Effector memory CD8-positive, alpha-beta T cell (primary cell): Measurements from ENCODE around the gene H6PD.
A peak's percentile ranks its signal among the peaks of the same experiment; 100 is the strongest.

Experiments
- ATAC-seq: fragments of 150-1000 bp; cut with Tn5 transposase; replicated peaks from 2 replicates; pipeline ENCODE4 v1.10.0; 2021; ENCODE audit warnings: mild to moderate bottlenecking, moderate library complexity
- DNase-seq, 3 experiments: peaks; one replicate each; pipeline ENCODE4 v3.0.0; 2021
- H3K27ac Mint-ChIP-seq, 2 donors: one replicate each; pipeline ENCODE4 v1.8.0; 2022; ENCODE audit warnings: mild to moderate bottlenecking in 2 of 2, mixed read lengths in 2 of 2, moderate library complexity in 2 of 2
- H3K27me3 Mint-ChIP-seq, 2 donors: one replicate each; pipeline ENCODE4 v1.8.0; 2022; ENCODE audit warnings: mixed read lengths in 2 of 2
- H3K36me3 Mint-ChIP-seq: one replicate; pipeline ENCODE4 v1.8.0; 2022; ENCODE audit warnings: mild to moderate bottlenecking, moderate library complexity, mixed read lengths; ENCODE audit not compliant: insufficient read depth
- H3K4me1 Mint-ChIP-seq, 2 donors: one replicate each; pipeline ENCODE4 v1.8.0; 2022; ENCODE audit warnings: low read depth in 2 of 2, mixed read lengths in 2 of 2
- H3K4me3 Mint-ChIP-seq, 2 donors: one replicate each; pipeline ENCODE4 v1.8.0; 2022; ENCODE audit warnings: mild to moderate bottlenecking in 2 of 2, mixed read lengths in 2 of 2, moderate library complexity in 2 of 2
- H3K9me3 Mint-ChIP-seq, 2 donors: one replicate each; pipeline ENCODE4 v1.8.0; 2022; ENCODE audit warnings: mixed read lengths in 2 of 2

Gene H6PD

DNA sequence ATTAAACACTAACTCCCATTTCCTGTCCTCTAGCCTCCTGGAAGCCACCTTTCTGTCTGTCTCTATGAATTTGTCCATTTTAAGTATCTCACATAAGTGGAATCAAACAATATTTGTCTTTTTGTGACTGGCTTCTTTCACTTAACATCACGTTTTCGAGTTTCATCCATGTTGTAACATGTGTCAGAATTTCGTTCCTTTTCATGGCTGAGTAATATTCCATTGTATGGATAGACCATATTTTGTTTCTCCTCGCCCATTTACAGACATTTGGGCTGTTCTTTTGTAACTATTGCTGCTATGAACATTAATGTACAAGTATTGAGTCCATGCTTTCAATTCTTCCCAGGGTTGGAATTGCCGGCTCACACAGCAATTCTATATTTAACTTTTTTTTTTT lies 15.7 kb upstream of the H6PD start:
- no peak for ATAC-seq
- Mint-ChIP-seq H3K9me3 (no peaks in the 10 kb centered on the region), H3K4me1 (no peaks in the 10 kb centered on the region), H3K36me3 (no peaks in the 10 kb centered on the region), H3K27ac (no peak overlapping the region), H3K27me3 (no peaks in the 10 kb centered on the region), H3K4me3 (no peak overlapping the region)
- DNase-seq = no peak

DNA sequence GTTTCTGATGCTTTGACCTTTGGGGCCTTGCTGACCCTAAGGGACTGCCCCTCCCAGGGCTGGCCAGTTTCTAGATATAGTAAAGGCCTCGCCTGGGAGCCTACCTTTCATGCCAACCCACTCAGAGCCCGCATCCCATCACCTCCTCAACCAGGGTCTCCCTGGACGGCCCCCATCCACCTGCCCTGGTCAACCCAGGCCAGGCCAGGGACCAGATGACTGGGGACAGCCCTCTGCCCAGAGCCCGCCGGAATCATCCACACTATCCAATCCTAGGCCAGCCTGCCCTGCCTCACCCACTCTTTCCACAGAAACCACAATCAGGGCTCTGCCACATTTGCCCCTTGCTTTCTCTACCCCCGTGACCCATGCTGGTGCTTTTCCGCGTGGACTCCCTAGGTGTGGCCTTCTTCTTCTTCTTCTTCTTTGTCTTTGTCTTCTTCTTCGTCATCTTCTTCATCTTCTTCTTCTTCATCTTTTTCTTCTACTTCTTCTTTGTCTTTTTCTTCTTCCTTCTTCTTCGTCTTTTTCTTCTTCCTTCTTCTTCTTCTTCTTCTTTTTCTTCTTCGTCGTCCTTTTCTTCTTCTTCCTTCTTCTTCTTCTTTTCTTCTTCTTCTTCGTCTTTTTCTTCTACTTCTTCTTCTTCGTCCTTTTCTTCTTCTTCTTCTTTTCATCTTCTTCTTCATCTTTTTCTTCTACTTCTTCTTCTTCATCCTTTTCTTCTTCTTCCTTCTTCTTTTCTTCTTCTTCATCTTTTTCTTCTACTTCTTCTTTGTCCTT lies 11.5 kb upstream of the H6PD start:
- Mint-ChIP-seq H3K27me3 (peaks cover 9 to 10% of the 10 kb centered on the region in 2 donors), H3K9me3 (no peaks in the 10 kb centered on the region), H3K4me1 (no peaks in the 10 kb centered on the region), H3K27ac (peak overlapping the region in 1 of 2 donors; percentile 41), H3K4me3 (no peak overlapping the region), H3K36me3 (no peaks in the 10 kb centered on the region)
- DNase-seq = no peak
- no peak for ATAC-seq

DNA sequence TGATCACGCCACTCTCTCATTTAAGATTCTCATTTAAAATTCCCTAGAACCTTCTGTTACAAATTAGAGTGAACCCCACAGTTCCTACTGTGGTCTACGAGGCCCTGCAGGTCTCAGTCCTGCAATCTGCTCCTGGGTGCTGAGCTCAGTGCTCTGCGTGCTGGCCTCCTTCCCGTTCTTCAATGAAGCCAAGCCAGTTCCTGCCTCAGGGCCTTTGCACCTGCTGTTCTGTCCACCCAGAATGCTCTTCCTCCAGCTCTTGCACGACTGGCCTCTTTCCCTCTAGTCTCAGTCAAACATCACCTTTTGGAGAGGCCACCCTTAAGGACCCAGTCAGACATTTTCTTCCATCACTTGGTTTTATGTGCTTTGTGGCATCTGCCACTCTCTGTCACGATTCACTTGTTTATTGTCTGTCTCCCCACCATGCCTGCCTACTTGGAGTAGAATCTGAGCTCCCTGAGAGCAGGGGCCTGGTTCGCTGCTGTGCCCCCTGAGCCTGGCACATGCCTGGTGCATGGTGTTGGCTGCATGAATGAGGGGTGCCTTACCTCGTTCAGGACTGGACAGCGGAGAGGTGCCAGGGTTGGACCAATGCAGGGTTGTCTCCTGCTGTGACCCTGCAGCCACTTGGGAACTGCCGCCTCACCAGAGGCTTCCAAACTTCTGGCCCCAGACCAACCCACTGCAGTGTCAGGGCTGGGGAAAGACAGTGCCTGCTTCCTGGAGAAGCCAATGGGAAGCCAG lies 9.7 kb upstream of the H6PD start:
- Mint-ChIP-seq H3K9me3 (no peaks in the 10 kb centered on the region), H3K4me3 (no peak overlapping the region), H3K27me3 (peaks cover 9 to 10% of the 10 kb centered on the region in 2 donors), H3K36me3 (no peaks in the 10 kb centered on the region), H3K4me1 (no peaks in the 10 kb centered on the region), H3K27ac (no peak overlapping the region)
- ATAC-seq = no peak
- DNase-seq = no peak

DNA sequence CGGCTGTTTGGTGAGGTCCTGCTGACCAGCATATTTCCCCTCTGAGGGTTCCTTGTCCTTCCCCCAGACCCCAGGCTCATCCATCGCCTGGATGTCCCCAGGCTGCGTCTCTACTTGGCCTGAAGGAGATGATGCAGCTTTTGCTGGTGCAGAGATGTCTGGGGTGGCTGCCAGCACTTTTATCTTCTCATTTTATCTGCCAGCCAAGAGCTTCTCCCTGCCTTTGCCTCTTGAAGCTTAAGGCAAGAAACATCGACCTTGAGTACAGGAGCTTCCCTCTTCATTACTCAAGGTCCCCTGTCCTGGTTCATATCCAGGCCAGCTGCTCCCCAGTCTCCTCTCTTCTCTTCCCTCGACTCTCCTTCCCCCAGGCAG lies 9.2 kb upstream of the H6PD start:
- no peaks in the 10 kb centered on the region for H3K36me3 Mint-ChIP-seq
- peaks cover 9 to 10% of the 10 kb centered on the region in 2 donors for H3K27me3 Mint-ChIP-seq
- H3K4me3 Mint-ChIP-seq = no peak overlapping the region
- H3K27ac Mint-ChIP-seq = no peak overlapping the region
- H3K4me1 Mint-ChIP-seq = no peaks in the 10 kb centered on the region
- DNase-seq (no peak), ATAC-seq (no peak)
- H3K9me3 Mint-ChIP-seq = no peaks in the 10 kb centered on the region

DNA sequence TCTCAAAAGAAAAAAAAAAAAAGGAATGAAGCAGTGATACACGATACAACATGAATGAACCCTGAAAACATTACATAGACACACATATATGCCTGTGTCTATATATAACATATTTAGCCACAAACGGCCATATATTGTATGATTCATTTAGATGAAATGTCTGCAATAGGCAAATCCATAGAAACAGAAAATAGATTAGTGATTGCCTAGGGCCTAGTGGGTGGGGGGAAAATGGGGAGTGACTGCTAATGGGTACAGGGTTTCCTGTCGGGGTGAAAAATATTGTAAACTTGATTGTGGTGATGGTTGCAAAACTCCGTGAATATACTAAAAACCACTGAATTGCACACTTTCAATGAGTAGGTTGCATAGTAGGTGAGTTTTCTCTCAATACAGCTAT lies 6.0 kb upstream of the H6PD start:
- H3K4me1 Mint-ChIP-seq = peaks cover 0 to 2% of the 10 kb centered on the region in 2 donors
- peaks cover 9 to 10% of the 10 kb centered on the region in 2 donors for H3K27me3 Mint-ChIP-seq
- H3K27ac Mint-ChIP-seq = no peak overlapping the region
- H3K4me3 Mint-ChIP-seq = no peak overlapping the region
- DNase-seq = no peak
- no peak for ATAC-seq
- no peaks in the 10 kb centered on the region for H3K9me3 Mint-ChIP-seq
- no peaks in the 10 kb centered on the region for H3K36me3 Mint-ChIP-seq

DNA sequence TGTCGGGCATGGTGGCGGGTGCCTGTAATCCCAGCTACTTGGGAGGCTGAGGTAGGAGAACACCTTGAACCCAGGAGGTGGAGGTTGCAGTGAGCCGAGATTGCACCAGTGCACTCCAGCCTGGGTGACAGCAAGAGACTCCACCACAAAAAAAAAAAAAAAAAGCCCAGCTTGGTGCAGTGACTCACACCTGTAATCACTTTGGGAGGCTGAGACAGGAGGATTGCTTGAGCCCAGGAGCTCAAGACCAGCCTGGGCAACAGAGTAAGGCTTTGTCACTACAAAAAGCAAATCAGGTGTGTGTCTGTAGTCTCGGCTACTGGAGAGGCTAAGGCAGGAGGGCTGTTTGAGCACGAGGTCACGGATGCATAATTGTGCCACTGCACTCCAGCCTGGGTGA lies 5.0 kb upstream of the H6PD start:
- Mint-ChIP-seq H3K27ac (no peak overlapping the region), H3K27me3 (peaks cover 8 to 9% of the 10 kb centered on the region in 2 donors), H3K9me3 (no peaks in the 10 kb centered on the region), H3K4me1 (peaks cover 0 to 7% of the 10 kb centered on the region in 2 donors), H3K4me3 (no peak overlapping the region), H3K36me3 (peaks cover 5% of the 10 kb centered on the region)
- ATAC-seq (no peak), DNase-seq (no peak)

DNA sequence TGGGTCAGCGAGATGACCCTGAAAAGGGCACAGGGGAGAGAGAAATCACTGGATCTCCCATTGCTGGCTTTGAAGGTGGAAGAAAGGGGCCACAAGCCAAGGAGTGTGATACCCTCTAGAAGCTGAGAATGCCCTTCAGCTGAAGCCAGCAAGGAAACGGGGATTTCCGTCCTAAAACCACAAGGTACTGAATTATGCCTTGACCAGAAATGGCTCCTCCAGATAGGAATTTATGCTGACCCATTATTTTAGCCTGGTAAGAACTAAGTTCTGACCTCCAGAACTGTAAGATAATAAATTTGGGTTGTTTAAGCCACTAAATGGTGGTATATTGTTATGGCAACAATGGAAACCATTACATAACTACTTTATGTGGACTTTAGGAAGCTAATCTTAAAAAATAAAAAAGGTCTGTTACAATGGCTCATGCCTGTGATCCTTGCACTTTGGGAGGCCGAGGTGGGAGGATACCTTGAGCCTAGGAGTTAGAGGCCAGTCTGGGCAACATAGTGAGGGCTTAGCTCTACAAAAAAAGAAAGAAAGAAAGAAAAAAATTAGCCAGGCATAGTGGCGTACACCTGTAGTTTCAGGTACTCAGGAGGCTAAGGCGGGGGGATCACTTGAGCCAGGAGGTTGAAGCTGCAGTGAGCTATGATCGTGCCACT lies 3.6 kb upstream of the H6PD start:
- peaks cover 0 to 9% of the 10 kb centered on the region in 2 donors for H3K27me3 Mint-ChIP-seq
- DNase-seq = no peak
- no peaks in the 10 kb centered on the region for H3K9me3 Mint-ChIP-seq
- no peak overlapping the region for H3K4me3 Mint-ChIP-seq
- H3K36me3 Mint-ChIP-seq = peaks cover 7% of the 10 kb centered on the region
- ATAC-seq = no peak
- H3K27ac Mint-ChIP-seq = no peak overlapping the region
- peaks cover 5 to 9% of the 10 kb centered on the region in 2 donors for H3K4me1 Mint-ChIP-seq

DNA sequence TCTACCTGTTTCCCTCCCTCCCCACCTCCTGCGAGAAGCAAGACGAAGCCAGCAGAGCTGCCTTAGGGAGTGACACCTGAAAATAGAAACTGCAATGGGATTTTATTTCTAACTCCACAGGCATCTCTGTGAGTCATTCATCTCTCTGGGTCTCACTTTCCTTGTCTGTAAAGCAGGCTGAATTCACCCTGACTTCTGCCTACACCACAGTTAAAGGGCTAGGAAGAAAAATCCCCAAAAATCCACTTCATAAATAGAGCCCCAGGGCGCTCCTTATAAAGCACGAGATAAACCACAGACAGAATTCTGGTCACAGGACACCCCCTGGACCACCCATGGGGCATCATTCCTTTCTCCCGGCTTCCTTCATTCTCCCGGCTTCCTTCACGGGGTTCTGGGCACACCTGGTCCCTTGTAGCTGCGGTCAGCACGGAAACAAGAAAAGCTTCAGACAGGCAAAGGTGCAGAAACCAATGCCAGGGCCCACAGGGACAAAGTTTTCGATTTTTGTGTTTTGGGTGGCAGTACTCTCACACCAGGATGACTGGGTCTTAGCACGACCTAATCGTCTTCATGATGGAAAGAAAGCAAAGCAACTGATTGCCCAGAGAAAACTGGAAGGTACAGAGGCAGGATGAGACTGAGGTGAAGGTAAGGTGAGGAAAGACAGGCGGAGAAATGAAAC lies 2.8 kb upstream of the H6PD start:
- Mint-ChIP-seq H3K27ac (peak overlapping the region in 1 of 2 donors; percentile 68), H3K4me3 (no peak overlapping the region), H3K9me3 (no peaks in the 10 kb centered on the region), H3K36me3 (peaks cover 7% of the 10 kb centered on the region), H3K27me3 (peaks cover 0 to 4% of the 10 kb centered on the region in 2 donors), H3K4me1 (peaks cover 5 to 9% of the 10 kb centered on the region in 2 donors)
- DNase-seq = no peak
- no peak for ATAC-seq

DNA sequence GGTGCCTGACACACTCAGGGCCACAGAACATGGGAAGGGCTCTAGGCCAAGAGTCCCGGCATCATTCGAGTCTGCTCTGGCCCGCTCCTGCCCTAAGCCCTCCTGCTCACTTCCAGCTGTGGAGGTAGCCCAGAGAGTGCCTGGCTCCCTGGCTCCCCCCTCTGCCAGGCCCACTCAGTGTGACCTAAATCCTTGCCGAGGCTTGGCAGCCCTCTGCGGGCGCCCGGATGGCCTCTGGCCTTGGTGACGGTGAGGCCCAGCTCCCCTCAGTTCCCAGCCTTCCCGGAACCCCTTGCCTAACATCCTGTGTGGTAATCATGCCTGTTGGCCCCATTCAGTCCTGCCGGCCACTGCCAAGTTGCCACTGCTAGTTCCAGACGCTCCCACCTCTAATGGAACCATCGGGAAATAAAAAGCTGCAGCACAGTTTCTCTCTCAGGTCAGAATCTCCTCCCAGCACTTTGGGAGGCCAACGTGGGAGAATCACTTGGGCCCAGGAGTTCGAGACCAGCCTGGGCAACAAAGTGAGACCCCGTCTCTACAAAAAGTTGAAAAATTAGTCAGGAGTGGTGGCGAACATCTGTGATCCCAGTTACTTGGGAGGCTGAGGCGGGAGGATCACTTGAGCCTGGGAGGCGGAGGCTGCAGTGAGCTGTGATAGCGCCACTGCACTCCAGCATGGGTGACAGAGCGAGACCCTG lies 1.2 kb upstream of the H6PD start:
- H3K4me1 Mint-ChIP-seq = peaks cover 12 to 16% of the 10 kb centered on the region in 2 donors
- H3K27me3 Mint-ChIP-seq = no peaks in the 10 kb centered on the region
- peak overlapping the region; percentile 92 to 97 for H3K27ac Mint-ChIP-seq

DNA sequence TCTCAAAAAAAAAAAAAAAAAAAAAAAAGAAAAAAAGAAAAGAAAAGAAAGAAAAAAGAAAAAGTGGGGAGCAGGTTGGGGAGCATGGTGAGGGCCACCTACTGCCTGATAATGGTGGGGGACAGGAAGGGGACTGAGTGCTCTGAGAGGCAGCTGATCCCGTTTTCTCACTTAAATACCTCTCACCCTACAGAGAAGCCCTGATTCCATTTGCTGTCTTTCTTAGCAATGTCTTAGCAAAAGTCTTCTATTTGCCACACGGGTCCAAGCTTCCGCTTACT lies 692 bp upstream of the H6PD start:
- Mint-ChIP-seq H3K27ac (peak overlapping the region; percentile 92 to 97), H3K4me3 (peak overlapping the region; percentile 88 to 94), H3K36me3 (peaks cover 11% of the 10 kb centered on the region), H3K4me1 (peaks cover 14 to 18% of the 10 kb centered on the region in 2 donors), H3K9me3 (no peaks in the 10 kb centered on the region), H3K27me3 (no peaks in the 10 kb centered on the region)
- DNase-seq (no peak), ATAC-seq (no peak)

More for the DNA sequence above, 1.2 kb upstream of the H6PD start:
- no peaks in the 10 kb centered on the region for H3K9me3 Mint-ChIP-seq
- peak overlapping the region; percentile 88 to 94 for H3K4me3 Mint-ChIP-seq
- DNase-seq = no peak
- peaks cover 11% of the 10 kb centered on the region for H3K36me3 Mint-ChIP-seq
- no peak for ATAC-seq

DNA sequence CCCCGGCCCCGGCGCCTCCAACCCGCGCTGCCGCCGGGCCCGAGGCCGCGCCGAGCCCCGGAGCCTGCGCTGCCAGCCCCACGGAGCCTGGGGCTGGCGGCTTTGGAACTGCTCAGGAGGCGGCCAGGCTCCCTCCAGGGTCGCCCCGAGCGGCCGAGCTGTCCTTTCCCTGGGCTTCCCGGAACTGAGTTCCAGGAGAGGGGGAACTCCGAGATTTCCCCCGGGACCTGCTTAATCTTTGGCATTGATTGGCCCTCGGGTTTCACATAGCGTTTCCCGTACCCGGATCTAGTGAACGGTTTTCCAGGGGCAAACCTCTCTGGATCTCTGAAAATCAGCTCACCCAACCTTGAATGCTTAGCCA lies 504 bp downstream of the H6PD start:
- Mint-ChIP-seq H3K27me3 (no peaks in the 10 kb centered on the region), H3K4me1 (peaks cover 25 to 29% of the 10 kb centered on the region in 2 donors), H3K4me3 (peak overlapping the region; percentile 77 to 88), H3K36me3 (peaks cover 11% of the 10 kb centered on the region), H3K27ac (peak overlapping the region; percentile 38 to 82), H3K9me3 (no peaks in the 10 kb centered on the region)
- no peak for ATAC-seq
- no peak for DNase-seq

DNA sequence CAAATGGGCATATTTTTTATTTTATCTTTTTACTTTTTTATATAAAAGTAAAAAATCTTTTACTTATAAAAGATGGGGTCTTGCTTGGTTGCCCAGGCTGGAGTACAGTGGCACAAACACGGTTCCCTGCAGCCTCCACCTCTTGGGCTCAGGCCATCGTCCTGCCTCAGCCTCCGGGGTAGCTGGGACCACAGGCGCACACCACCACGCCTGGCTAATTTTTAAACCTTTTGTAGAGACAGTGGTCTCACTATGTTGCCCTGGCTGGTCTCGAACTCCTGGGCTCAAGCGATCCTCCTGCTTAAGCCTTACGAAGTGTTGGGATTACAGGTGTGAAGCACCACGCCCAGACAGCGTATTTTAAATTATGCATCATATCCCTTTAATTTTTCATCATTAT lies 986 bp downstream of the H6PD start:
- H3K4me3 Mint-ChIP-seq = peak overlapping the region; percentile 77 to 88
- H3K4me1 Mint-ChIP-seq = peaks cover 29 to 33% of the 10 kb centered on the region in 2 donors
- H3K36me3 Mint-ChIP-seq = peaks cover 11% of the 10 kb centered on the region
- H3K27me3 Mint-ChIP-seq = no peaks in the 10 kb centered on the region
- peak overlapping the region; percentile 38 to 82 for H3K27ac Mint-ChIP-seq
- no peak for DNase-seq
- ATAC-seq = no peak
- no peaks in the 10 kb centered on the region for H3K9me3 Mint-ChIP-seq

DNA sequence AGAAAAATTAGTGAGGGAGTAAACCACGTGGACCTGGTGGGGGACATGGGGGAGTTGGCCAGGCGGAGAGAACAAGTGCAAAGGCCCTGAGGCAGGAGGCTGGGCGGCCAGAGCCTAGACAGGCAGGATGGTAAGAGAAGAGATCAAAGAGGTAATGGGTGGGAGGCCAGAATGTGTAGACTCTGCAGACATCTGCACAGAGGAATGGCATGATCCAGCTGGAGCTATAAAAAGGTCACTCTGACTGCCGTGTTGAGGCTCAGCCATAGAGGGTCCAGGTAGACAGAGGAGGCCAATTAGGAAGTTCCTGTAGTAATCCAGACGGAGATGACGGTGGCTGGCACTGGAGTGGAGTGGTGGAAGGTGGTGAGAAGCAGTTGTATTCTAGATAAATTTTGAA lies 3.6 kb downstream of the H6PD start:
- H3K4me1 Mint-ChIP-seq = peaks cover 32 to 37% of the 10 kb centered on the region in 2 donors
- H3K9me3 Mint-ChIP-seq = no peaks in the 10 kb centered on the region
- no peaks in the 10 kb centered on the region for H3K27me3 Mint-ChIP-seq
- H3K27ac Mint-ChIP-seq = no peak overlapping the region
- ATAC-seq (no peak), DNase-seq (no peak)
- peaks cover 11% of the 10 kb centered on the region for H3K36me3 Mint-ChIP-seq
- no peak overlapping the region for H3K4me3 Mint-ChIP-seq
